Measurements from ENCODE around the gene PAK1. TPM values are rescaled to one million over a fixed set of nuclear protein-coding genes. Genes with fewer than 3 reads are reported as not detected.

Gene PAK1
- total and polyA plus RNA-seq, 12 donors: 12.4 to 31.5 (median 23.4) TPM

DNA sequence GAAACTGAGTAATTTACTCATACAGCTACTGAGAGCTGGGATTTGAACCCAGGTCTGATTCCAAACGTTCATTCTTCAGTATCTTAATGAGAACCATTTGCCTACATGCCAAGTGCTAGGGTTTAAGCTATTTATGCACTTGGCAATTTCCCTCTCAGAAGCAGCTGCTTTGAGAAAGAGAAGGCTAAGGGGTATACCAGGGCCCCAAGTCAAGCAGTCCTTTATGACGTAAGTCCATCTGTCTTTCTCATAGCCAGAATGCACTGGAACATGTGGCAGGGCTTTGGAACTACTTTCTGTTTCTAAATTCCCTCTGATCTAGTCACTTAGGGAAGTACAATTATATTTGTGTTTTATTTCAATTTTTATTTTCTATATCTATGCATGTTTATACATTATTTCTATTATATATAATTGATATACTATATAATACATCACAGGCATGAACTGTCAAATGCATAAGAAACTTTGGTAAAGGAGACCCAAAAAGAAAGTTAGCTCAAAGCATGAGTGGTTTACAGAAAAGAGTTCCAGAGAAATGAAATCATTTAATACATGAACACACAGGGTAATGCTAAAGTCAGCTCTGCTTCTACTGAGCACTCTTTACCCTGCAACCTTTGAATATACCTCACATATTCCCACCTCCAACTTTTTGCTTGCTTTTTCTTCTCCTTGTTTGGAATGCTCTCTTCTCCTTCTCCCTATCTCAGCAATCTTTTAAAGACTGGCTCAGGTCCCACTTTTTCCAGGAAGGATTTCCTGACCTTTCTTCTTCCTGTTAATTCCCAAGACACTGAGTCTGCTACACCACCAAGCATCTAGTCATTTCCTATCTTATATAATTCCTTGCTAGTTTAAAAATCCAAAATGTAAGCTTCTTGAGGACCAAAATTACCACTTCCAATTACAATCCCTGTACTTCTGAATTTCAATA is 91.9 kb downstream of the PAK1 start:
- Histone ChIP-seq H3K4me1 (replicated peaks in 1 of 2) (peaks cover 4 to 6% of the 10 kb centered on the region in 2 donors), H3K27me3 (no peaks in the 10 kb centered on the region), H3K27ac (peak overlapping the region in 2 of 5 donors; percentile 11 to 18), H3K9me3 (replicated peaks in 1 of 3) (no peaks in the 10 kb centered on the region), H3K36me3 (replicated peaks in 1 of 2) (peaks cover 0 to 6% of the 10 kb centered on the region in 2 donors), H3K4me3 (no peak overlapping the region)
- DNase-seq: no peak
- WGBS, 4 donors: 67 to 76% (median 70%) methylated on average over 2 of the region's 2 CpGs
- no peak for TF ChIP-seq POLR2A (IDR thresholded peaks at IDR 0.05)
- TF ChIP-seq CTCF (IDR thresholded peaks at IDR 0.05): no peak
- intact Hi-C loops (cut with DNase I): no loop called here

- Histone ChIP-seq H3K9me3 (replicated peaks in 1 of 3) (no peaks in the 10 kb centered on the region), H3K36me3 (replicated peaks in 1 of 2) (peaks cover 0 to 6% of the 10 kb centered on the region in 2 donors), H3K27ac (no peak overlapping the region), H3K27me3 (no peaks in the 10 kb centered on the region), H3K4me1 (replicated peaks in 1 of 2) (peaks cover 4 to 6% of the 10 kb centered on the region in 2 donors), H3K4me3 (no peak overlapping the region)
- TF ChIP-seq POLR2A (IDR thresholded peaks at IDR 0.05): no peak
- no peak for TF ChIP-seq CTCF (IDR thresholded peaks at IDR 0.05)
- intact Hi-C loops (cut with DNase I): no loop called here
- no peak for DNase-seq
- 91 to 96% (median 95%) methylated on average over 5 of the region's 5 CpGs for WGBS, 4 donors
Observed at GRCh38 chr11:77379934-77380333, 94.0 kb downstream of the PAK1 start.

DNA sequence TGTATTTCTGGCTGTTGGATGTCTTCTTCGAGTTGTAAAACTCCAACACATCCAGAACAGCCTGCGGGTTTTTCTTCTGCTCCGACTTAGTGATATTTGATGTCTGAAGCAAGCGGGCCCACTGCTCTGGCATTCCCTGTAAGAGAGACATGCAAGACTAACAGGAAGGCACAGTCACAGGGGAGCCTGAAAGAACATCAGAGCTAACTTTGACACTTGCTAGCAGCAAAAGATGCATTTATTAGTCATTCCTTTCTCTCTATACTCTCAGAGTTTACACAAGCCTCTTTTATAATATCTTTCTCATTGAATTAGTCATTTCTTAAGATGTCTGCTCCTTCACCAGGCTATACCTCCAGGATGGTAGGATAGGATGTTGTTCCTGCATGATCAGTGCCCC is 94.6 kb downstream of the PAK1 start:
- no peak overlapping the region for H3K27ac ChIP-seq
- H3K4me1 ChIP-seq (replicated peaks in 1 of 2): peaks cover 4 to 6% of the 10 kb centered on the region in 2 donors
- no peaks in the 10 kb centered on the region for H3K27me3 ChIP-seq
- H3K4me3 ChIP-seq: no peak overlapping the region
- peaks cover 0 to 12% of the 10 kb centered on the region in 2 donors for H3K36me3 ChIP-seq (replicated peaks in 1 of 2)
- TF ChIP-seq POLR2A (IDR thresholded peaks at IDR 0.05) (no peak), CTCF (IDR thresholded peaks at IDR 0.05) (no peak)
- WGBS, 4 donors: 95 to 98% (median 97%) methylated on average over 4 of the region's 4 CpGs
- H3K9me3 ChIP-seq (replicated peaks in 1 of 3): no peaks in the 10 kb centered on the region
- no peak for DNase-seq
- intact Hi-C loops (cut with DNase I): no loop called here

GRCh38 chr11:77377734-77378133 is 96.2 kb downstream of the PAK1 start:
- no peak for TF ChIP-seq POLR2A (IDR thresholded peaks at IDR 0.05)
- TF ChIP-seq CTCF (IDR thresholded peaks at IDR 0.05): no peak
- Histone ChIP-seq H3K27ac (no peak overlapping the region), H3K4me3 (no peak overlapping the region), H3K27me3 (no peaks in the 10 kb centered on the region), H3K36me3 (replicated peaks in 1 of 2) (peaks cover 0 to 15% of the 10 kb centered on the region in 2 donors), H3K9me3 (replicated peaks in 1 of 3) (no peaks in the 10 kb centered on the region), H3K4me1 (replicated peaks in 1 of 2) (peaks cover 4 to 6% of the 10 kb centered on the region in 2 donors)
- intact Hi-C loops (cut with DNase I): no loop called here
- WGBS, 4 donors: 69 to 91% (median 71%) methylated on average over 2 of the region's 2 CpGs
- DNase-seq: no peak
